ENCODE results near the gene TBC1D8. TPM values are rescaled to one million over a fixed set of nuclear protein-coding genes. Genes with fewer than 3 reads are reported as not detected.

TBC1D8 gene
- total and polyA plus RNA-seq, 9 of the 15 experiments (the other 6 are each of a cell fraction or from before 2014, with no cell fraction given), result 0.36 to 1.3 (median 0.82) TPM

DNA sequence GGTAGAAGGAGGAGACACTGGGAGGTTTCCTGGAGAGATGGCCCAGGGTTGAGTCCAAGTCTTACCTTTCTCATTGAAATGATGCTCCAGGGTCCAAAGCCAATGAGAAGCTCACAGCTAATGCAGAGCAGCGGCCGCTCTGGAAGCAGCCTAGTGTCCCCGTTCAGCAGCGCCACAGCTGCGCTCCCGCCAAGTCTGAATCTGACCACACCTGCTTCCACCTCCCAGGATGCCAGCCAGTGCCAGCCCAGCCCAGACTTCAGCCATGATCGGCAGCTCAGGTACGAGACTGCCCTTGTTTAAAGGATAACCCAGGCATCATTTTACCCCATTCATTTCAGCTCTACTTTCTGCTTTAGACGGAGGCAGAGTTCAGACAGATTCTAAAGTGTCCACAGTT is 161.0 kb downstream of the TBC1D8 start (continued):
- TF ChIP-seq TCFL5 (CRISPR knock-in tag; conservative IDR thresholded peaks at IDR 0.05) (no peak), ZNF79 (CRISPR knock-in tag; IDR thresholded peaks at IDR 0.05; ENCODE audit: low read depth) (no peak), ZNF212 (CRISPR knock-in tag; IDR thresholded peaks at IDR 0.05) (no peak), BCLAF1 (IDR thresholded peaks at IDR 0.05; ENCODE audit: borderline replicate concordance in 1 of 2, control insufficient read depth in 1 of 2, low read depth in 2 of 2, low read length in 1 of 2) (no peak), HDAC8 (tag; IDR thresholded peaks at IDR 0.05) (no peak)
- TF ChIP-seq, protein P1, sequence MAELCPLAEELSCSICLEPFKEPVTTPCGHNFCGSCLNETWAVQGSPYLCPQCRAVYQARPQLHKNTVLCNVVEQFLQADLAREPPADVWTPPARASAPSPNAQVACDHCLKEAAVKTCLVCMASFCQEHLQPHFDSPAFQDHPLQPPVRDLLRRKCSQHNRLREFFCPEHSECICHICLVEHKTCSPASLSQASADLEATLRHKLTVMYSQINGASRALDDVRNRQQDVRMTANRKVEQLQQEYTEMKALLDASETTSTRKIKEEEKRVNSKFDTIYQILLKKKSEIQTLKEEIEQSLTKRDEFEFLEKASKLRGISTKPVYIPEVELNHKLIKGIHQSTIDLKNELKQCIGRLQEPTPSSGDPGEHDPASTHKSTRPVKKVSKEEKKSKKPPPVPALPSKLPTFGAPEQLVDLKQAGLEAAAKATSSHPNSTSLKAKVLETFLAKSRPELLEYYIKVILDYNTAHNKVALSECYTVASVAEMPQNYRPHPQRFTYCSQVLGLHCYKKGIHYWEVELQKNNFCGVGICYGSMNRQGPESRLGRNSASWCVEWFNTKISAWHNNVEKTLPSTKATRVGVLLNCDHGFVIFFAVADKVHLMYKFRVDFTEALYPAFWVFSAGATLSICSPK (IDR thresholded peaks at IDR 0.05; ENCODE audit: borderline replicate concordance), result no peak
- TF ChIP-seq, protein P2, sequence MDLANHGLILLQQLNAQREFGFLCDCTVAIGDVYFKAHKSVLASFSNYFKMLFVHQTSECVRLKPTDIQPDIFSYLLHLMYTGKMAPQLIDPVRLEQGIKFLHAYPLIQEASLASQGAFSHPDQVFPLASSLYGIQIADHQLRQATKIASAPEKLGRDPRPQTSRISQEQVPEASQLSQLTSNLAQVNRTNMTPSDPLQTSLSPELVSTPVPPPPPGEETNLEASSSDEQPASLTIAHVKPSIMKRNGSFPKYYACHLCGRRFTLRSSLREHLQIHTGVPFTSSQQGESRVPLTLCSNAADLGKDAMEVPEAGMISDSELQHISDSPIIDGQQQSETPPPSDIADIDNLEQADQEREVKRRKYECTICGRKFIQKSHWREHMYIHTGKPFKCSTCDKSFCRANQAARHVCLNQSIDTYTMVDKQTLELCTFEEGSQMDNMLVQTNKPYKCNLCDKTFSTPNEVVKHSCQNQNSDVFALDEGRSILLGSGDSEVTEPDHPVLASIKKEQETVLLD (IDR thresholded peaks at IDR 0.05), result no peak

Measured in K562 (cell line).